ENCODE data around the gene FAM171A2.

The FAM171A2 gene

DNA sequence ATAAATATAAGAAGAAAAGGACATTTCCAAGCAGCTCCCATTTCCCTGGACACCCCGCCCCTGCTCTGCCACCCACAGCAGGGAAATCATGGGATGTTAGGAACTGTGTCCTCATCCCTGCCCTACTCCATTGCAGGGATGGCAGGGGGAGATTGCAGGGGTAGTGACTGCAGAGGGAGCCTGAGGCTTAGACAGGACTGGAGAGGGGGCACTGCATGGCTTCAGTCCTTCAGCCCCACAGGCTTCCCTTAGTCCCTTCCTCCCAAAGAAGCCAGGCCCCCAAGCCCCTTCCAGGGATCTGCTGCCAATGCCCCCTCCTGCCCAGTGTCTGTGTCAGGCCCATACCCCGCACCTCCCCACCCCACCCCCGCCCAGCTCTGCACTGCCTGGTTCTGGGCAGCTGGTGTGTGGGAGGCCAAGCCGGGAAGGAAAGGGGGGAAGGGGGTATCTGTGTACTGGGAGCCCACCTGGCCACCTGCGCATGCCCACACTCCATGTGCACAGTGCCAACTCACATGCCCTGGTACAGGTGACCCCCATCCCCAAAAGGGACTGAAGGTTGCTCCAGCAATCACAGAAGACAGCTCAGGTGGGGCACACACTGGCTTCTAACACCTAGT is 52.0 kb downstream of the FAM171A2 start:
- no peak overlapping the region for H3K27ac ChIP-seq (ENCODE audit: low read length)
- no peak overlapping the region for H3K4me2 ChIP-seq (ENCODE audit: low read depth, low read length)
- H3K27me3 ChIP-seq (replicated peaks; ENCODE audit: insufficient read depth, low read length): peaks cover 61% of the 10 kb centered on the region
- H3K9ac ChIP-seq (ENCODE audit: low read length): no peak overlapping the region
- H3K36me3 ChIP-seq (replicated peaks; ENCODE audit: insufficient read depth, low read length): no peaks in the 10 kb centered on the region
- H3F3A ChIP-seq (ENCODE audit: insufficient read depth, low read length): no peaks in the 10 kb centered on the region
- no peaks in the 10 kb centered on the region for H3K9me3 ChIP-seq (replicated peaks; ENCODE audit: insufficient read depth, low read length)
- H3K9me2 ChIP-seq (replicated peaks; ENCODE audit: insufficient read depth, low read length): no peaks in the 10 kb centered on the region
- no peak overlapping the region for H2AFZ ChIP-seq (ENCODE audit: low read length)
- H3K4me1 ChIP-seq (ENCODE audit: low read length): no peaks in the 10 kb centered on the region
- TF ChIP-seq EZH2phosphoT487 (IDR thresholded peaks at IDR 0.05; ENCODE audit: low read length): no peak
- TF ChIP-seq, protein P1, sequence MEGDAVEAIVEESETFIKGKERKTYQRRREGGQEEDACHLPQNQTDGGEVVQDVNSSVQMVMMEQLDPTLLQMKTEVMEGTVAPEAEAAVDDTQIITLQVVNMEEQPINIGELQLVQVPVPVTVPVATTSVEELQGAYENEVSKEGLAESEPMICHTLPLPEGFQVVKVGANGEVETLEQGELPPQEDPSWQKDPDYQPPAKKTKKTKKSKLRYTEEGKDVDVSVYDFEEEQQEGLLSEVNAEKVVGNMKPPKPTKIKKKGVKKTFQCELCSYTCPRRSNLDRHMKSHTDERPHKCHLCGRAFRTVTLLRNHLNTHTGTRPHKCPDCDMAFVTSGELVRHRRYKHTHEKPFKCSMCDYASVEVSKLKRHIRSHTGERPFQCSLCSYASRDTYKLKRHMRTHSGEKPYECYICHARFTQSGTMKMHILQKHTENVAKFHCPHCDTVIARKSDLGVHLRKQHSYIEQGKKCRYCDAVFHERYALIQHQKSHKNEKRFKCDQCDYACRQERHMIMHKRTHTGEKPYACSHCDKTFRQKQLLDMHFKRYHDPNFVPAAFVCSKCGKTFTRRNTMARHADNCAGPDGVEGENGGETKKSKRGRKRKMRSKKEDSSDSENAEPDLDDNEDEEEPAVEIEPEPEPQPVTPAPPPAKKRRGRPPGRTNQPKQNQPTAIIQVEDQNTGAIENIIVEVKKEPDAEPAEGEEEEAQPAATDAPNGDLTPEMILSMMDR (IDR thresholded peaks at IDR 0.05; ENCODE audit: low read length): no peak
- no peak for TF ChIP-seq EZH2 (optimal IDR thresholded peaks at IDR 0.05; ENCODE audit: low read depth, low read length)
- no peak for DNase-seq
- no peaks in the 10 kb centered on the region for H3K79me2 ChIP-seq (ENCODE audit: low read length)
- H3K4me3 ChIP-seq (ENCODE audit: low read length): no peak overlapping the region
- no peaks in the 10 kb centered on the region for H4K20me1 ChIP-seq (ENCODE audit: insufficient read depth, low read length)

DNA sequence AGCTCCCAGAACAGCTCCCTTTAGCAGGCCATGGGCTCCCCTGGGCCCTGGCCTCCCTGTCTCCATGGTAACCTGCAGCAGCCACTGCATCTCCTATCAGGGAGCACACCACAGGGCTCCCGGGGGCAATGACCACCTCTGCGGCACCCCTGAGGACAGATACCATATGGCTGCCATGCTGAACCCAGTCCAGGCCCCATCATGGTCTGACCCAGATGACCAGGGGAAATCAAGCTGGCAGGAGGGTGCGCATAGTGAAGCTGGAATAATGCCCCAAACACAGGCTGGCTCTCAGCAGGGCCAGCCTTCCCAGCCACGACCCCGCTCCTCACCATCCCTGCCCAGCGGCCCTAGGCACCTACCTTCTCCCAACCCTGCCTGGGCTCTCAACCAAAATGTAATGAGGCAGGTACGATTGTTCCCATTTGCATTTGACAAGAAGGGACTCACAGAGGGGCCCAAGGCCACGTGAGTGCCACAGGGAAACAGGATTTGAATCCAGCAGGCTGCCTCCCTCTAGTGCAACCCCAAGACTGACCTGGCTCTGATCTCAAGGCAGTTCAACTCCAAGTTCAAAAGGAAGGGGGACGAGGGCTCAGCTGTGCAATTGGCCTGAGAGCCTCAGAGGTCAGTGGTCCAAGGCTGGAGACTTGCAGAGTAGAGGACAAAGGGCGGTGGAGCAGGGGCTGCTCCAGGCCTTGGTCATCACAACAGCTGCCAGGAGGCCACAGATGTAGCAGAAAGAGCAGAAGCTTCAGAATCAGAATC is 52.9 kb downstream of the FAM171A2 start:
- Histone ChIP-seq H2AFZ (ENCODE audit: low read length) (no peak overlapping the region), H3F3A (ENCODE audit: insufficient read depth, low read length) (no peaks in the 10 kb centered on the region), H3K4me2 (ENCODE audit: low read depth, low read length) (no peak overlapping the region), H3K9me3 (replicated peaks; ENCODE audit: insufficient read depth, low read length) (no peaks in the 10 kb centered on the region), H3K36me3 (replicated peaks; ENCODE audit: insufficient read depth, low read length) (no peaks in the 10 kb centered on the region), H3K9ac (ENCODE audit: low read length) (no peak overlapping the region), H4K20me1 (ENCODE audit: insufficient read depth, low read length) (no peaks in the 10 kb centered on the region), H3K27ac (ENCODE audit: low read length) (no peak overlapping the region), H3K4me3 (ENCODE audit: low read length) (no peak overlapping the region), H3K9me2 (replicated peaks; ENCODE audit: insufficient read depth, low read length) (no peaks in the 10 kb centered on the region), H3K4me1 (ENCODE audit: low read length) (no peaks in the 10 kb centered on the region), H3K79me2 (ENCODE audit: low read length) (no peaks in the 10 kb centered on the region), H3K27me3 (replicated peaks; ENCODE audit: insufficient read depth, low read length) (peaks cover 58% of the 10 kb centered on the region)
- TF ChIP-seq EZH2phosphoT487 (IDR thresholded peaks at IDR 0.05; ENCODE audit: low read length): no peak
- no peak for TF ChIP-seq EZH2 (optimal IDR thresholded peaks at IDR 0.05; ENCODE audit: low read depth, low read length)
- TF ChIP-seq, protein P1 (IDR thresholded peaks at IDR 0.05; ENCODE audit: low read length): no peak
- no peak for DNase-seq

DNA sequence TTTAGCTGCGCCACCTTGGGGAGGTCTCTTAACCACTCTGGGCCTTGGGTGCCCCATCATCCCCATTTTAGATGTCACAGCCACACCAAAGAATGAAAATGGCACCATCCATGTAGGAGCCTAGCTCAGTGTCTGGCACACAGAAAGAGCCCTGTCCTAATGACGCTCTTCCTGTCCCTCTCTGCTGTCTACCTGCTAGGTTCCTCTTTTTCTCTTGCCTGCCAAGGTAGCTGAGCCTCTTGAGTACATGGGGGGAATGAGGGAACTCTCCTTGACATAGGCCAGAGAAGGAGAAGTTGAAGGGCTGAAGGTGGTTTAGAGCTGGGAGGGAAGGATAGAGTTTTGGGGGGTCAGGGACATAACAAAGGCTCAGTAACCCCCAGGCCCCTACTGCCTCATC is 53.5 kb downstream of the FAM171A2 start:
- Histone ChIP-seq H3K9me2 (replicated peaks; ENCODE audit: insufficient read depth, low read length) (no peaks in the 10 kb centered on the region), H3K4me3 (ENCODE audit: low read length) (no peak overlapping the region), H3K9me3 (replicated peaks; ENCODE audit: insufficient read depth, low read length) (no peaks in the 10 kb centered on the region), H3K4me1 (ENCODE audit: low read length) (no peaks in the 10 kb centered on the region), H4K20me1 (ENCODE audit: insufficient read depth, low read length) (no peaks in the 10 kb centered on the region), H3K4me2 (ENCODE audit: low read depth, low read length) (no peak overlapping the region), H3K36me3 (replicated peaks; ENCODE audit: insufficient read depth, low read length) (no peaks in the 10 kb centered on the region), H2AFZ (ENCODE audit: low read length) (no peak overlapping the region), H3F3A (ENCODE audit: insufficient read depth, low read length) (no peaks in the 10 kb centered on the region), H3K9ac (ENCODE audit: low read length) (no peak overlapping the region), H3K27me3 (replicated peaks; ENCODE audit: insufficient read depth, low read length) (peaks cover 53% of the 10 kb centered on the region), H3K79me2 (ENCODE audit: low read length) (no peaks in the 10 kb centered on the region), H3K27ac (ENCODE audit: low read length) (no peak overlapping the region)
- DNase-seq: no peak
- no peak for TF ChIP-seq EZH2phosphoT487 (IDR thresholded peaks at IDR 0.05; ENCODE audit: low read length)
- no peak for TF ChIP-seq EZH2 (optimal IDR thresholded peaks at IDR 0.05; ENCODE audit: low read depth, low read length)
- TF ChIP-seq, protein P1 (IDR thresholded peaks at IDR 0.05; ENCODE audit: low read length): no peak
